ENCODE results near the gene ZNF691.
A peak's percentile ranks its signal among the peaks of the same experiment; 100 is the strongest.

The ZNF691 gene

GRCh38 chr1:42833981-42834380 lies 12.4 kb upstream of the ZNF691 start:
- no peak overlapping the region for H3K4me3 ChIP-seq (ENCODE audit: low read depth, low read length)
- no peaks in the 10 kb centered on the region for H3K79me1 ChIP-seq (ENCODE audit: low read length)
- H4K12ac ChIP-seq (ENCODE audit: low read depth, low read length): no peak overlapping the region
- no peak overlapping the region for H3K18ac ChIP-seq (ENCODE audit: low read length)
- H3K36me3 ChIP-seq (ENCODE audit: control insufficient read depth in 1 of 2, insufficient read depth in 2 of 2, low read length in 2 of 2): peaks cover 0 to 2% of the 10 kb centered on the region in 2 experiments
- H2BK12ac ChIP-seq (ENCODE audit: low read length): no peak overlapping the region
- H4K91ac ChIP-seq (ENCODE audit: low read depth, low read length): no peak overlapping the region
- H3K23ac ChIP-seq (ENCODE audit: low read length): no peak overlapping the region
- no CpG with 5 or more reads among the region's 4 CpGs for WGBS (ENCODE audit: extremely low coverage, insufficient coverage, insufficient read length)
- H3K27me3 ChIP-seq (ENCODE audit: insufficient read depth, low read length): no peaks in the 10 kb centered on the region
- no peaks in the 10 kb centered on the region for H3K9me3 ChIP-seq (ENCODE audit: insufficient read depth, low read depth, low read length)
- no peak overlapping the region for H3K4me2 ChIP-seq (ENCODE audit: low read length)
- DNase-seq: no peak
- H3K14ac ChIP-seq (ENCODE audit: low read length): no peak overlapping the region
- no peak overlapping the region for H2BK120ac ChIP-seq (ENCODE audit: insufficient read depth, low read length, poor library complexity)
- H2AFZ ChIP-seq (ENCODE audit: insufficient read depth, low read length, poor library complexity): no peak overlapping the region
- H3K79me2 ChIP-seq (ENCODE audit: control insufficient read depth, insufficient read depth, low read length, poor library complexity): no peaks in the 10 kb centered on the region
- peaks cover 0 to 3% of the 10 kb centered on the region in 2 experiments for H3K4me1 ChIP-seq (ENCODE audit: control insufficient read depth in 1 of 2, insufficient read depth in 2 of 2, low read length in 2 of 2)
- H2BK5ac ChIP-seq (ENCODE audit: low read depth, low read length, poor library complexity): no peak overlapping the region
- no peak overlapping the region for H2AK5ac ChIP-seq (ENCODE audit: low read length)
- no peak overlapping the region for H4K8ac ChIP-seq (ENCODE audit: low read depth, low read length)
- no peak overlapping the region for H3K9ac ChIP-seq (ENCODE audit: low read length)
- no peak overlapping the region for H3K27ac ChIP-seq (ENCODE audit: low read depth, low read length)
- H3K4ac ChIP-seq (ENCODE audit: low read depth, low read length): no peak overlapping the region

GRCh38 chr1:42834803-42835202 lies 11.6 kb upstream of the ZNF691 start:
- Histone ChIP-seq H3K36me3 (ENCODE audit: control insufficient read depth in 1 of 2, insufficient read depth in 2 of 2, low read length in 2 of 2) (peaks cover 0 to 2% of the 10 kb centered on the region in 2 experiments), H3K79me1 (ENCODE audit: low read length) (no peaks in the 10 kb centered on the region), H4K91ac (ENCODE audit: low read depth, low read length) (no peak overlapping the region), H3K79me2 (ENCODE audit: control insufficient read depth, insufficient read depth, low read length, poor library complexity) (no peaks in the 10 kb centered on the region), H2AK5ac (ENCODE audit: low read length) (no peak overlapping the region), H2BK12ac (ENCODE audit: low read length) (no peak overlapping the region), H3K4me2 (ENCODE audit: low read length) (no peak overlapping the region), H4K12ac (ENCODE audit: low read depth, low read length) (no peak overlapping the region), H3K4ac (ENCODE audit: low read depth, low read length) (no peak overlapping the region), H3K27me3 (ENCODE audit: insufficient read depth, low read length) (no peaks in the 10 kb centered on the region), H3K4me3 (ENCODE audit: low read depth, low read length) (no peak overlapping the region), H3K27ac (ENCODE audit: low read depth, low read length) (no peak overlapping the region), H3K4me1 (ENCODE audit: control insufficient read depth in 1 of 2, insufficient read depth in 2 of 2, low read length in 2 of 2) (peaks cover 0 to 3% of the 10 kb centered on the region in 2 experiments), H2AFZ (ENCODE audit: insufficient read depth, low read length, poor library complexity) (no peak overlapping the region), H3K9me3 (ENCODE audit: insufficient read depth, low read depth, low read length) (no peaks in the 10 kb centered on the region), H2BK120ac (ENCODE audit: insufficient read depth, low read length, poor library complexity) (no peak overlapping the region), H3K23ac (ENCODE audit: low read length) (no peak overlapping the region), H3K14ac (ENCODE audit: low read length) (no peak overlapping the region), H3K9ac (ENCODE audit: low read length) (no peak overlapping the region), H4K8ac (ENCODE audit: low read depth, low read length) (no peak overlapping the region), H3K18ac (ENCODE audit: low read length) (no peak overlapping the region), H2BK5ac (ENCODE audit: low read depth, low read length, poor library complexity) (no peak overlapping the region)
- no CpG with 5 or more reads among the region's 5 CpGs for WGBS (ENCODE audit: extremely low coverage, insufficient coverage, insufficient read length)
- no peak for DNase-seq

GRCh38 chr1:42835422-42835821 lies 11.0 kb upstream of the ZNF691 start:
- Histone ChIP-seq H2BK120ac (ENCODE audit: insufficient read depth, low read length, poor library complexity) (no peak overlapping the region), H3K9me3 (ENCODE audit: insufficient read depth, low read depth, low read length) (no peaks in the 10 kb centered on the region), H4K8ac (ENCODE audit: low read depth, low read length) (no peak overlapping the region), H3K36me3 (ENCODE audit: control insufficient read depth in 1 of 2, insufficient read depth in 2 of 2, low read length in 2 of 2) (peaks cover 0 to under 1% of the 10 kb centered on the region in 2 experiments), H3K4ac (ENCODE audit: low read depth, low read length) (no peak overlapping the region), H3K9ac (ENCODE audit: low read length) (no peak overlapping the region), H3K4me2 (ENCODE audit: low read length) (no peak overlapping the region), H3K27ac (ENCODE audit: low read depth, low read length) (no peak overlapping the region), H3K14ac (ENCODE audit: low read length) (no peak overlapping the region), H3K18ac (ENCODE audit: low read length) (no peak overlapping the region), H2AFZ (ENCODE audit: insufficient read depth, low read length, poor library complexity) (no peak overlapping the region), H2BK5ac (ENCODE audit: low read depth, low read length, poor library complexity) (no peak overlapping the region), H4K12ac (ENCODE audit: low read depth, low read length) (no peak overlapping the region), H4K91ac (ENCODE audit: low read depth, low read length) (no peak overlapping the region), H3K4me3 (ENCODE audit: low read depth, low read length) (no peak overlapping the region), H3K23ac (ENCODE audit: low read length) (no peak overlapping the region), H3K79me2 (ENCODE audit: control insufficient read depth, insufficient read depth, low read length, poor library complexity) (no peaks in the 10 kb centered on the region), H2BK12ac (ENCODE audit: low read length) (no peak overlapping the region), H3K27me3 (ENCODE audit: insufficient read depth, low read length) (no peaks in the 10 kb centered on the region), H3K4me1 (ENCODE audit: control insufficient read depth in 1 of 2, insufficient read depth in 2 of 2, low read length in 2 of 2) (peaks cover 0 to 3% of the 10 kb centered on the region in 2 experiments), H2AK5ac (ENCODE audit: low read length) (no peak overlapping the region), H3K79me1 (ENCODE audit: low read length) (no peaks in the 10 kb centered on the region)
- DNase-seq: peak in 1 of 2 donors; percentile 44
- no CpG with 5 or more reads among the region's 2 CpGs for WGBS (ENCODE audit: extremely low coverage, insufficient coverage, insufficient read length)

- Histone ChIP-seq H2BK5ac (ENCODE audit: low read depth, low read length, poor library complexity) (no peak overlapping the region), H3K27ac (ENCODE audit: low read depth, low read length) (no peak overlapping the region)
These were observed 8.7 kb upstream of the ZNF691 start for GRCh38 chr1:42837709-42838108.

More at GRCh38 chr1:42837709-42838108, 8.7 kb upstream of the ZNF691 start:
- peaks cover 0 to 3% of the 10 kb centered on the region in 2 experiments for H3K4me1 ChIP-seq (ENCODE audit: control insufficient read depth in 1 of 2, insufficient read depth in 2 of 2, low read length in 2 of 2)
- H2AFZ ChIP-seq (ENCODE audit: insufficient read depth, low read length, poor library complexity): no peak overlapping the region
- H2BK120ac ChIP-seq (ENCODE audit: insufficient read depth, low read length, poor library complexity): no peak overlapping the region
- H4K8ac ChIP-seq (ENCODE audit: low read depth, low read length): no peak overlapping the region
- H3K9ac ChIP-seq (ENCODE audit: low read length): no peak overlapping the region
- no peaks in the 10 kb centered on the region for H3K79me1 ChIP-seq (ENCODE audit: low read length)
- no peak overlapping the region for H3K4ac ChIP-seq (ENCODE audit: low read depth, low read length)
- no peak overlapping the region for H2AK5ac ChIP-seq (ENCODE audit: low read length)
- no peaks in the 10 kb centered on the region for H3K27me3 ChIP-seq (ENCODE audit: insufficient read depth, low read length)
- H4K91ac ChIP-seq (ENCODE audit: low read depth, low read length): no peak overlapping the region
- H2BK12ac ChIP-seq (ENCODE audit: low read length): no peak overlapping the region
- no peak overlapping the region for H3K23ac ChIP-seq (ENCODE audit: low read length)
- no peaks in the 10 kb centered on the region for H3K9me3 ChIP-seq (ENCODE audit: insufficient read depth, low read depth, low read length)
- H3K4me3 ChIP-seq (ENCODE audit: low read depth, low read length): no peak overlapping the region
- H3K4me2 ChIP-seq (ENCODE audit: low read length): no peak overlapping the region
- no CpG with 5 or more reads among the region's 3 CpGs for WGBS (ENCODE audit: extremely low coverage, insufficient coverage, insufficient read length)
- H3K18ac ChIP-seq (ENCODE audit: low read length): no peak overlapping the region
- no peaks in the 10 kb centered on the region for H3K79me2 ChIP-seq (ENCODE audit: control insufficient read depth, insufficient read depth, low read length, poor library complexity)
- peaks cover 0 to 2% of the 10 kb centered on the region in 2 experiments for H3K36me3 ChIP-seq (ENCODE audit: control insufficient read depth in 1 of 2, insufficient read depth in 2 of 2, low read length in 2 of 2)
- DNase-seq: no peak
- H3K14ac ChIP-seq (ENCODE audit: low read length): no peak overlapping the region
- H4K12ac ChIP-seq (ENCODE audit: low read depth, low read length): no peak overlapping the region
